ENCODE measurements around the gene HNRNPA0. TPM values are rescaled to one million over a fixed set of nuclear protein-coding genes. Genes with fewer than 3 reads are reported as not detected.

The HNRNPA0 gene
- total and polyA plus RNA-seq, 2 of the 8 experiments (the other 6 are each of a cell fraction or from before 2014, with no cell fraction given), result 22.0 to 71.3 TPM

GRCh38 chr5:137703565-137703964 is 50.6 kb downstream of the HNRNPA0 start:
- Histone ChIP-seq H4K5ac (ENCODE audit: insufficient read length, low read depth, low read length) (no peak overlapping the region), H2BK5ac (ENCODE audit: low read depth, low read length) (no peak overlapping the region), H2BK15ac (ENCODE audit: low read length) (no peak overlapping the region), H2AK5ac (ENCODE audit: low read depth, low read length) (no peak overlapping the region), H3K23me2 (ENCODE audit: low read depth, low read length) (no peaks in the 10 kb centered on the region), H2BK12ac (ENCODE audit: low read depth, low read length) (no peak overlapping the region), H3K18ac (ENCODE audit: extremely low read depth, low read length) (no peak overlapping the region), H3K27me3 (replicated peaks in 1 of 4; ENCODE audit: control insufficient read depth in 3 of 4, extremely low read depth in 1 of 4, insufficient read depth in 3 of 4, low read length in 3 of 4) (no peaks in the 10 kb centered on the region), H2AFZ (ENCODE audit: low read length) (no peak overlapping the region), H3K4ac (replicated peaks; ENCODE audit: insufficient read length, low read depth, low read length) (no peak overlapping the region), H3K9me3 (ENCODE audit: insufficient read depth in 2 of 2, low read depth in 1 of 2, low read length in 1 of 2) (no peaks in the 10 kb centered on the region), H3K79me1 (ENCODE audit: low read depth, low read length) (no peaks in the 10 kb centered on the region), H3K27ac (ENCODE audit: low read depth, low read length) (no peak overlapping the region), H2BK20ac (ENCODE audit: low read length) (no peak overlapping the region), H4K8ac (ENCODE audit: extremely low read depth, insufficient read depth, low read length) (no peak overlapping the region), H4K20me1 (replicated peaks in 1 of 2; ENCODE audit: control insufficient read depth in 1 of 2, insufficient read depth in 2 of 2, low read length in 2 of 2) (no peaks in the 10 kb centered on the region), H3K9ac (replicated peaks in 1 of 4; ENCODE audit: extremely low read depth in 1 of 4, low read depth in 3 of 4, low read length in 3 of 4) (no peak overlapping the region), H3K23ac (ENCODE audit: insufficient read length) (no peak overlapping the region), H3K14ac (ENCODE audit: insufficient read length) (no peak overlapping the region), H3K4me3 (ENCODE audit: extremely low read depth in 1 of 4, insufficient read depth in 2 of 4, low read depth in 3 of 4, low read length in 4 of 4) (no peak overlapping the region), H3K4me1 (replicated peaks in 1 of 4; ENCODE audit: control insufficient read depth in 3 of 4, insufficient read depth in 4 of 4, low read length in 3 of 4) (no peaks in the 10 kb centered on the region), H2BK120ac (replicated peaks; ENCODE audit: low read depth, low read length) (no peak overlapping the region), H3K36me3 (ENCODE audit: control insufficient read depth in 2 of 4, insufficient read depth in 4 of 4, low read length in 3 of 4) (no peaks in the 10 kb centered on the region; a peak in 1 of 8 replicates), H4K91ac (replicated peaks; ENCODE audit: insufficient read length, low read length) (no peak overlapping the region), H3K79me2 (ENCODE audit: control insufficient read depth in 1 of 2, insufficient read depth in 2 of 2, low read length in 2 of 2) (no peaks in the 10 kb centered on the region), H3K56ac (replicated peaks; ENCODE audit: insufficient read length, low read depth, low read length) (no peak overlapping the region), H3K4me2 (ENCODE audit: insufficient read depth in 1 of 2, low read depth in 2 of 2, low read length in 2 of 2) (no peak overlapping the region)
- WGBS, 2 experiments (ENCODE audit: extremely low coverage in 1 of 2, insufficient coverage in 1 of 2, insufficient read length in 1 of 2, insufficient replicate concordance in 2 of 2, low coverage in 1 of 2, low lambda C conversion rate in 2 of 2, missing lambda C conversion rate in 1 of 2), result 91% methylated on average over 5 of the region's 5 CpGs; no CpG with 5 or more reads in 1 of the 2 experiments
- CTCF ChIA-PET (ENCODE audit: partially characterized antibody), result no interaction called here
- POLR2A ChIA-PET (ENCODE audit: partially characterized antibody), result no interaction called here
- TF ChIP-seq KDM1A (IDR thresholded peaks at IDR 0.05; ENCODE audit: borderline replicate concordance, low read length) (no peak), CTBP2 (IDR thresholded peaks at IDR 0.05; ENCODE audit: borderline replicate concordance, insufficient read depth, insufficient read length, low read length) (no peak), FOSL1 (IDR thresholded peaks at IDR 0.05; ENCODE audit: insufficient read depth, low read depth, low read length) (no peak), EP300 (IDR thresholded peaks at IDR 0.05; ENCODE audit: borderline replicate concordance in 1 of 2, low read depth in 2 of 2, low read length in 2 of 2) (no peak)
- no peak for DNase-seq (ENCODE audit: low read depth in 1 of 2, low spot score in 2 of 2)
- FAIRE-seq, result no peak

Measured in H1 (cell line).